Measurements from ENCODE around the gene SEC63.
A peak's percentile ranks its signal among the peaks of the same experiment; 100 is the strongest.

Gene SEC63, protein sequence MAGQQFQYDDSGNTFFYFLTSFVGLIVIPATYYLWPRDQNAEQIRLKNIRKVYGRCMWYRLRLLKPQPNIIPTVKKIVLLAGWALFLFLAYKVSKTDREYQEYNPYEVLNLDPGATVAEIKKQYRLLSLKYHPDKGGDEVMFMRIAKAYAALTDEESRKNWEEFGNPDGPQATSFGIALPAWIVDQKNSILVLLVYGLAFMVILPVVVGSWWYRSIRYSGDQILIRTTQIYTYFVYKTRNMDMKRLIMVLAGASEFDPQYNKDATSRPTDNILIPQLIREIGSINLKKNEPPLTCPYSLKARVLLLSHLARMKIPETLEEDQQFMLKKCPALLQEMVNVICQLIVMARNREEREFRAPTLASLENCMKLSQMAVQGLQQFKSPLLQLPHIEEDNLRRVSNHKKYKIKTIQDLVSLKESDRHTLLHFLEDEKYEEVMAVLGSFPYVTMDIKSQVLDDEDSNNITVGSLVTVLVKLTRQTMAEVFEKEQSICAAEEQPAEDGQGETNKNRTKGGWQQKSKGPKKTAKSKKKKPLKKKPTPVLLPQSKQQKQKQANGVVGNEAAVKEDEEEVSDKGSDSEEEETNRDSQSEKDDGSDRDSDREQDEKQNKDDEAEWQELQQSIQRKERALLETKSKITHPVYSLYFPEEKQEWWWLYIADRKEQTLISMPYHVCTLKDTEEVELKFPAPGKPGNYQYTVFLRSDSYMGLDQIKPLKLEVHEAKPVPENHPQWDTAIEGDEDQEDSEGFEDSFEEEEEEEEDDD

DNA sequence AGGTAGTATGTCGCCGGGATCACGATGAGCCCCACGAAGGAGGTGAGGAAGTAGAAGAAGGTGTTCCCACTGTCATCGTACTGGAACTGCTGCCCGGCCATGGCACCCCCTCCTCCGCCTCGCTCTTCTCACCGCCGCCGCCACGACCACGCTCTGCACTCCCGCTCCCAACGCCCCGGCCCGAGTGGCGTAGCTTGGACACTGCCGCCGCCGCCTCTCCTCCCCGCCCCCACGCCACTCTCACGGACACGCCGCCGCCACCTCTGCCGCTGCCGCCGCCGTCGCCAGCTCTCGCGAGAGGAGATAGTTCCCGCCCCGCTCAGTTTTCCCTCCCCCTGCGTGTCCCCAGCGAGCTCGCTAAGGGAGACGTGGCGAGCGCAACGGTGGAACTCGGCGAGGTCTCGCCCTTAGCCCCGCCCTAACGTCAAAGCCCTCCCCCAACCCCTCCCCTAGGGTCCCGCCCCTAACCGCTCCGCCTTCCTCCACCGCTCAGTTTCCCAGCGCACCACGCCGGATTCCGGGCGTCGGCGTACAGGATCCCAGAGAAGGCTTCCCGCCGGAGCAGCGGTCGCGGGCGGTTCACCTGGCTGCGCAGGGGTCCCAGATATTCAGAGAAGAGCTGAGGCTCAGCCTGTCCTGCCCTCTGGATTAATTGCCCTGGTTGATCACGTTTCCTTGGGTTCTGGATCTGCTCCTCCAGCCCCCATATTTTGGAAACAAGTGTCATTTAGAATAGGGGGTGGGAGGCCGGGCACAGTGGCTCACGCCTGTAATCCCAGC, at the start of gene SEC63:
Gene SEC63, minus strand, starts transcription at position 300 of the 780 bp plus-strand sequence. Its CDS starts 199 bp downstream, at position 101.
- peak within 1 kb of the TSS; percentile 61 for H2AFZ ChIP-seq (ENCODE audit: low read depth)
- peak within 1 kb of the TSS; percentile 81 for H3K9ac ChIP-seq
- peak within 1 kb of the TSS; percentile 79 for H3K27ac ChIP-seq
- no peaks in the 10 kb centered on the region for H3K27me3 ChIP-seq (ENCODE audit: insufficient read depth, low read depth)
- H3K4me1 ChIP-seq (ENCODE audit: low read depth, poor library complexity, severe bottlenecking), result peaks cover 8% of the 10 kb centered on the region
- H3K79me2 ChIP-seq (ENCODE audit: insufficient read depth, low read depth), result peaks cover 36% of the 10 kb centered on the region
- peak within 1 kb of the TSS; percentile 93 for H3K4me2 ChIP-seq
- H4K20me1 ChIP-seq (ENCODE audit: insufficient read depth), result no peaks in the 10 kb centered on the region
- TF ChIP-seq, protein P1, sequence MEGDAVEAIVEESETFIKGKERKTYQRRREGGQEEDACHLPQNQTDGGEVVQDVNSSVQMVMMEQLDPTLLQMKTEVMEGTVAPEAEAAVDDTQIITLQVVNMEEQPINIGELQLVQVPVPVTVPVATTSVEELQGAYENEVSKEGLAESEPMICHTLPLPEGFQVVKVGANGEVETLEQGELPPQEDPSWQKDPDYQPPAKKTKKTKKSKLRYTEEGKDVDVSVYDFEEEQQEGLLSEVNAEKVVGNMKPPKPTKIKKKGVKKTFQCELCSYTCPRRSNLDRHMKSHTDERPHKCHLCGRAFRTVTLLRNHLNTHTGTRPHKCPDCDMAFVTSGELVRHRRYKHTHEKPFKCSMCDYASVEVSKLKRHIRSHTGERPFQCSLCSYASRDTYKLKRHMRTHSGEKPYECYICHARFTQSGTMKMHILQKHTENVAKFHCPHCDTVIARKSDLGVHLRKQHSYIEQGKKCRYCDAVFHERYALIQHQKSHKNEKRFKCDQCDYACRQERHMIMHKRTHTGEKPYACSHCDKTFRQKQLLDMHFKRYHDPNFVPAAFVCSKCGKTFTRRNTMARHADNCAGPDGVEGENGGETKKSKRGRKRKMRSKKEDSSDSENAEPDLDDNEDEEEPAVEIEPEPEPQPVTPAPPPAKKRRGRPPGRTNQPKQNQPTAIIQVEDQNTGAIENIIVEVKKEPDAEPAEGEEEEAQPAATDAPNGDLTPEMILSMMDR (conservative IDR thresholded peaks at IDR 0.05; ENCODE audit: low read depth, low read length), result no peak
- H3K36me3 ChIP-seq (ENCODE audit: insufficient read depth), result no peaks in the 10 kb centered on the region
- H3K4me3 ChIP-seq (IDR thresholded peaks at IDR 0.05; ENCODE audit: insufficient read depth, low read depth, low read length), result no peak within 1 kb of the TSS

DNA sequence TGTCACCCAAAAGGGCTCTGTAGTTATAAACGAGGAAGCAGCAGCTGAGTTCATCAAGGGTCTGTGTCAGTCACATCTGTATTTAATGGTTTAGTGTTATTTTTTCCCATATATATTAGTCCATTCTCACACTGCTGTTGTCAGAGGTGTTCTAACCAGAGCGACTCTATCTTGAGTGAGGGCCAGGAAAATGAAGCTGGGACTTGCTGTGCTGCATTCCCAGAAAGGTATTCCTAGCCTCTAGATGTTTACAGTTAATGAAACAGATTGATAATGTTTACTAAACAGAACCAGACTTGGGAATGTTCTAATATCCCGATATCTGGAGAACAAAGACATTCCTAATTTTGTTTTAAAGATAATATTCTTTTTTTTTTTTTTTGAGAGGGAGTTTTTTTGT, 48.0 kb upstream of the SEC63 start:
- Histone ChIP-seq H3K9ac (no peak overlapping the region), H4K20me1 (ENCODE audit: insufficient read depth) (no peaks in the 10 kb centered on the region), H2AFZ (ENCODE audit: low read depth) (no peak overlapping the region), H3K4me1 (ENCODE audit: low read depth, poor library complexity, severe bottlenecking) (no peaks in the 10 kb centered on the region), H3K27me3 (ENCODE audit: insufficient read depth, low read depth) (no peaks in the 10 kb centered on the region), H3K4me3 (IDR thresholded peaks at IDR 0.05; ENCODE audit: insufficient read depth, low read depth, low read length) (no peak overlapping the region), H3K36me3 (ENCODE audit: insufficient read depth) (no peaks in the 10 kb centered on the region), H3K79me2 (ENCODE audit: insufficient read depth, low read depth) (no peaks in the 10 kb centered on the region), H3K4me2 (no peak overlapping the region), H3K27ac (no peak overlapping the region)
- TF ChIP-seq, protein P1 (conservative IDR thresholded peaks at IDR 0.05; ENCODE audit: low read depth, low read length), result no peak

DNA sequence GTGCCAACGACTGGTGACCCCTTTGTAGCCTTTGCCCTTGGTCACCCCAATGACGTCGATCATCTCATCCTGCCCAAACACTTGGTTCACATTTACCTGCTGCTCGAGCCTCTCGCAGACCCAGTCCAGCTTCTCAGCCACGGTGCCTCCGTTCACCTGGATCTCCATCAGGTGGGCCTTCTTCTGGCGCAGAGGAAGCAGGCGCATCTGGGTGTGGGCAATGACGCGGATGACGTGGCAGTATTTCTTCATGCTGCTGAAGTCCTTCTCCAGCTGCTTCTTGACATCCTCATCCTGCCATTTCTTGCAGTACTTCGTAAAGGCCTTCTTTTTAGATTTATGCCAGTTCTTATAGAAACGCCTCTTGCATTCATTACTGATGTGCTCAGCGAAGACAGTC, 46.9 kb upstream of the SEC63 start:
- no peaks in the 10 kb centered on the region for H3K27me3 ChIP-seq (ENCODE audit: insufficient read depth, low read depth)
- H4K20me1 ChIP-seq (ENCODE audit: insufficient read depth), result no peaks in the 10 kb centered on the region
- no peak overlapping the region for H3K4me3 ChIP-seq (IDR thresholded peaks at IDR 0.05; ENCODE audit: insufficient read depth, low read depth, low read length)
- no peaks in the 10 kb centered on the region for H3K79me2 ChIP-seq (ENCODE audit: insufficient read depth, low read depth)
- H3K27ac ChIP-seq, result no peak overlapping the region
- TF ChIP-seq, protein P1 (conservative IDR thresholded peaks at IDR 0.05; ENCODE audit: low read depth, low read length), result no peak
- H3K9ac ChIP-seq, result no peak overlapping the region
- H3K36me3 ChIP-seq (ENCODE audit: insufficient read depth), result no peaks in the 10 kb centered on the region
- H3K4me1 ChIP-seq (ENCODE audit: low read depth, poor library complexity, severe bottlenecking), result no peaks in the 10 kb centered on the region
- H2AFZ ChIP-seq (ENCODE audit: low read depth), result no peak overlapping the region
- no peak overlapping the region for H3K4me2 ChIP-seq

DNA sequence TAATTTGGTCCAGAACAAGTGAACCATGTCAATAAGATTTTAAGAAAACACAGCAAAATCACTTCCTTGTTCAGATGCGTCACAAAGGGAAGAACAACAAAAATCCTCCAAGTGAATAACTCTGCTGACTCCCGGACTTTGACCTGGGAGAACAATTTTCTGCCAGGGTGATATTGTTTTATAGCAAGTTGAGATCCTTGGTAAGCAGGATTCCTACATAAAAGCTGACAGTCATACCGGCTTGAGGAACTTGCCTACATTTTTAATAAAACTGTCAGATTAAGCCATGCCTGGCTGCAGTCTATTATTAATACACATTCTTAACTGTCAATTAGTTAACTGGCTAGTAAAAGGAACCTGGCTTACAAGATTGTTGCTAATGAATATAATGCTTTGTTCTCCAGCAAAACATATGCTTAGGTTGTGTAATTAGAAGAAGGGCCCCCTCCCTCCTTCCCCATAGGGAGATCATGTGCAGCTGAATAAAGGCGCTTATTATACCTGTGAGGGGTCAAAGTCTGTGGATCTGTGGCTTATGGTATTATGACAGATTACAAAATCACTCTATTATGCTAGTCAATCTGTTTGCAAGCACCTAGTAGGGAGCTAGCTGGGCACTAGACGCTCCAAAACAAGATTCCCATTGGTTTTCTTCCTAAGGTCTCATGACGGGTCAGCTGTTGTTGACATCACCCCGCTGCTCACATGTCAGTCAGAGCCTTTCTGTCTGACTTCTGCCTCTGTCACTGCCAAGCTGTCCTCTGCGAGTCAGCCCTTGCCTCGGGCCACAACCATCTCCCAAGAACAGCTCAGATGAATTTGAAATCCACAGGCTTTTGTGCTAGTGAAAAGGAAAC, 44.6 kb upstream of the SEC63 start:
- no peak overlapping the region for H3K9ac ChIP-seq
- H3K4me3 ChIP-seq (IDR thresholded peaks at IDR 0.05; ENCODE audit: insufficient read depth, low read depth, low read length), result no peak overlapping the region
- no peak overlapping the region for H3K4me2 ChIP-seq
- H3K36me3 ChIP-seq (ENCODE audit: insufficient read depth), result no peaks in the 10 kb centered on the region
- H3K27me3 ChIP-seq (ENCODE audit: insufficient read depth, low read depth), result no peaks in the 10 kb centered on the region
- no peaks in the 10 kb centered on the region for H3K79me2 ChIP-seq (ENCODE audit: insufficient read depth, low read depth)
- TF ChIP-seq, protein P1 (conservative IDR thresholded peaks at IDR 0.05; ENCODE audit: low read depth, low read length), result no peak
- no peak overlapping the region for H2AFZ ChIP-seq (ENCODE audit: low read depth)
- H4K20me1 ChIP-seq (ENCODE audit: insufficient read depth), result no peaks in the 10 kb centered on the region
- H3K27ac ChIP-seq, result no peak overlapping the region
- H3K4me1 ChIP-seq (ENCODE audit: low read depth, poor library complexity, severe bottlenecking), result no peaks in the 10 kb centered on the region
